Prostate gland (tissue), 2 donors: Measurements from ENCODE around the gene ETV3L. TPM values are rescaled to one million over a fixed set of nuclear protein-coding genes. Genes with fewer than 3 reads are reported as not detected.

Source experiments
- DNase-seq: peaks from one replicate; pipeline ENCODE4 v3.0.0-alpha.2; 2019; ENCODE audit warnings: low spot score
- H3K27ac ChIP-seq, 2 donors: fragments of 200-600 bp; sonication (generic); 2 replicates each; pipeline ENCODE4 v1.5.1; 2017 to 2019
- H3K27me3 ChIP-seq: fragments of 200-600 bp; sonication (generic); replicated peaks from 2 replicates; pipeline ENCODE4 v1.5.1; 2019; ENCODE audit not compliant: insufficient read depth
- H3K36me3 ChIP-seq, 2 donors: fragments of 200-600 bp; sonication (generic); 1 replicate in 1 of 2; 2 replicates in 1 of 2; pipeline versions ENCODE4 v1.5.1 to v1.8.1; 2017 to 2019
- H3K4me1 ChIP-seq: fragments of 200-600 bp; sonication (generic); replicated peaks from 2 replicates; pipeline ENCODE4 v1.5.1; 2019
- H3K4me3 ChIP-seq, 2 donors: fragments of 200-600 bp; sonication (generic); 2 replicates each; pipeline ENCODE4 v1.5.1; 2017 to 2019
- H3K9me3 ChIP-seq: fragments of 200-600 bp; sonication (generic); 2 replicates; pipeline ENCODE4 v1.5.1; 2017
- CTCF ChIP-seq, 4 experiments: fragments of 200-600 bp in 2 of 4; fragments of 450-650 bp in 2 of 4; sonication (generic) in 2 of 4; IDR thresholded peaks; 1 replicate in 3 of 4; 2 replicates in 1 of 4; pipeline ENCODE4 v1.5.1; 2016 to 2019; ENCODE audit warnings: antibody characterized with exemption in 4 of 4, mild to moderate bottlenecking in 2 of 4, moderate library complexity in 2 of 4
- POLR2A ChIP-seq: fragments of 450-650 bp; IDR thresholded peaks from one replicate; pipeline ENCODE4 v1.6.1; 2016; ENCODE audit warnings: antibody characterized with exemption, mild to moderate bottlenecking
- POLR2AphosphoS5 ChIP-seq: sonication (generic); formaldehyde crosslinking; IDR thresholded peaks from one replicate; pipeline ENCODE4 v1.6.1; 2017; ENCODE audit warnings: antibody characterized with exemption
- WGBS: methylation state at CpG from one replicate; pipeline ENCODE4 v1.1.5; 2018; 5-methylcytosine and 5-hydroxymethylcytosine counted together
- intact Hi-C: fragments of 100-400 bp; cut with DNase I; formaldehyde crosslinking; loops from one replicate; pipeline ENCODE4 v1.14.2; 2022
- total RNA-seq, 2 donors: library from RNA; depleted of rRNA; stranded (reverse); fragments of >200 nt; gene quantifications; one replicate each; pipeline ENCODE4 v1.1.0, GENCODE V29; 2016

ETV3L gene
- total RNA-seq, 2 donors from 2014 or later, result not detected

GRCh38 chr1:157136133-157136532 lies 36.5 kb upstream of the ETV3L start:
- intact Hi-C loops, result no loop called here
- Histone ChIP-seq H3K27me3 (no peaks in the 10 kb centered on the region), H3K4me3 (no peak overlapping the region), H3K27ac (peak overlapping the region; percentile 96 to 97), H3K36me3 (peaks cover 0 to 14% of the 10 kb centered on the region in 2 donors), H3K4me1 (peaks cover 6% of the 10 kb centered on the region), H3K9me3 (no peaks in the 10 kb centered on the region)
- TF ChIP-seq POLR2A (no peak), CTCF (IDR thresholded peaks at IDR 0.05) (no peak), POLR2AphosphoS5 (no peak)
- DNase-seq, result no peak
- WGBS, result 32% methylated on average over 4 of the region's 4 CpGs

- WGBS, result 67% methylated on average over 1 of the region's 1 CpG
- no peak for DNase-seq
- no peaks in the 10 kb centered on the region for H3K9me3 ChIP-seq
- peaks cover 0 to 14% of the 10 kb centered on the region in 2 donors for H3K36me3 ChIP-seq
- no peaks in the 10 kb centered on the region for H3K27me3 ChIP-seq
- peak overlapping the region; percentile 96 to 97 for H3K27ac ChIP-seq
- TF ChIP-seq POLR2AphosphoS5 (no peak), CTCF (IDR thresholded peaks at IDR 0.05) (no peak), POLR2A (no peak)
- no peak overlapping the region for H3K4me3 ChIP-seq
- H3K4me1 ChIP-seq, result peaks cover 6% of the 10 kb centered on the region
- intact Hi-C loops, result no loop called here
These were observed 36.0 kb upstream of the ETV3L start for GRCh38 chr1:157135646-157136045.

GRCh38 chr1:157135070-157135469 lies 35.5 kb upstream of the ETV3L start:
- Histone ChIP-seq H3K27me3 (no peaks in the 10 kb centered on the region), H3K9me3 (no peaks in the 10 kb centered on the region), H3K36me3 (peaks cover 0 to 14% of the 10 kb centered on the region in 2 donors), H3K4me1 (peaks cover 6% of the 10 kb centered on the region), H3K27ac (no peak overlapping the region), H3K4me3 (no peak overlapping the region)
- no peak for TF ChIP-seq CTCF (IDR thresholded peaks at IDR 0.05)
- TF ChIP-seq POLR2A, result no peak
- no peak for TF ChIP-seq POLR2AphosphoS5
- DNase-seq, result no peak
- intact Hi-C loops, result no loop called here
- 87% methylated on average over 2 of the region's 2 CpGs for WGBS

- H3K36me3 ChIP-seq, result peaks cover 0 to 14% of the 10 kb centered on the region in 2 donors
- no peak for TF ChIP-seq POLR2A
- TF ChIP-seq CTCF (IDR thresholded peaks at IDR 0.05), result no peak
- TF ChIP-seq POLR2AphosphoS5, result no peak
- H3K27me3 ChIP-seq, result no peaks in the 10 kb centered on the region
- no peak for DNase-seq
- no peak overlapping the region for H3K4me3 ChIP-seq
- H3K4me1 ChIP-seq, result peaks cover 6% of the 10 kb centered on the region
- H3K27ac ChIP-seq, result no peak overlapping the region
- no peaks in the 10 kb centered on the region for H3K9me3 ChIP-seq
- WGBS, result 73% methylated on average over 4 of the region's 4 CpGs
- intact Hi-C loops, result no loop called here
These were observed 34.8 kb upstream of the ETV3L start for GRCh38 chr1:157134442-157134841.

- Histone ChIP-seq H3K9me3 (no peaks in the 10 kb centered on the region), H3K36me3 (peaks cover 0 to 14% of the 10 kb centered on the region in 2 donors), H3K27me3 (no peaks in the 10 kb centered on the region), H3K27ac (peak overlapping the region; percentile 57 to 60), H3K4me3 (no peak overlapping the region), H3K4me1 (peaks cover 6% of the 10 kb centered on the region)
- no peak for DNase-seq
- no peak for TF ChIP-seq POLR2AphosphoS5
- no peak for TF ChIP-seq CTCF (IDR thresholded peaks at IDR 0.05)
- no peak for TF ChIP-seq POLR2A
- intact Hi-C loops, result no loop called here
- 57% methylated on average over 2 of the region's 2 CpGs for WGBS
These were observed 33.8 kb upstream of the ETV3L start for GRCh38 chr1:157133426-157133825.
